HCT116 (cell line): Measurements from ENCODE around the gene CCSER1. TPM values are rescaled to one million over a fixed set of nuclear protein-coding genes. Genes with fewer than 3 reads are reported as not detected.

ENCODE experiments used
- ATAC-seq: fragments of 200-7000 bp; cut with Tn5 transposase; 2 replicates; pipeline ENCODE4 v1.9.1; 2020; ENCODE audit warnings: mild to moderate bottlenecking, moderate library complexity
- BruUV-seq: library from RNA; stranded (reverse); fragments of 400-500 nt; replicated peaks from 2 replicates; lab custom pipeline; 2021; lab: Mats Ljungman, UMichigan
- CTCF ChIA-PET: fragments of 300-600 bp; sonication (Branson Sonifier 250); formaldehyde crosslinking; loops from one replicate; lab custom pipeline; 2021; ENCODE audit warnings: antibody characterized with exemption; lab: Charles Lee
- POLR2A ChIA-PET: fragments of 300-600, 350-600 bp; sonication (Branson Sonifier 250); formaldehyde crosslinking; loops from one replicate; lab custom pipeline; 2021; ENCODE audit warnings: antibody characterized with exemption; lab: Charles Lee
- RAD21 ChIA-PET, 2 experiments: fragments of 300-600 bp; sonication (Branson Sonifier 250); formaldehyde crosslinking; loops; one replicate each; lab custom pipeline; 2023; ENCODE audit warnings: low total read pairs in 2 of 2; ENCODE audit not compliant: uncharacterized antibody in 2 of 2, unreplicated experiment in 2 of 2, low non-redundant PET in 1 of 2; lab: Charles Lee
- DNase-seq: peaks from one replicate; pipeline ENCODE4 v3.0.0-alpha.2; 2010; ENCODE audit warnings: low read depth, low spot score
- H2AFZ ChIP-seq: fragments of 200-600 bp; shearing (Covaris generic), sonication (generic); 2 replicates; pipeline ENCODE4 v1.6.1; 2017; ENCODE audit warnings: low read depth, mixed run types, mixed read lengths, antibody characterized with exemption, low read length; ENCODE audit not compliant: poor library complexity, severe bottlenecking
- H3K27ac ChIP-seq: 2 replicates; pipeline ENCODE4 v1.5.1; 2012; ENCODE audit warnings: low read depth, low read length
- H3K27me3 ChIP-seq: fragments of 200-600 bp; sonication (generic); 2 replicates; pipeline ENCODE4 v1.6.1; 2016; ENCODE audit warnings: mixed run types, low read length, mixed read lengths; ENCODE audit not compliant: insufficient read depth
- H3K36me3 ChIP-seq, 2 experiments: fragments of 200-500 bp in 1 of 2; fragments of 200-600 bp in 1 of 2; sonication (Bioruptor generic) in 1 of 2; sonication (generic) in 1 of 2; 2 replicates each; pipeline versions ENCODE4 v1.5.1 to v1.6.1; 2014 to 2016; ENCODE audit warnings: low read length in 2 of 2, inconsistent platforms in 1 of 2, mixed read lengths in 1 of 2, mixed run types in 1 of 2; ENCODE audit not compliant: insufficient read depth in 2 of 2, control insufficient read depth in 1 of 2
- H3K4me1 ChIP-seq, 2 experiments: fragments of 200-600 bp in 1 of 2; sonication (generic) in 1 of 2; 2 replicates each; pipeline versions ENCODE4 v1.5.1 to v1.6.1; 2012 to 2017; ENCODE audit warnings: low read length in 2 of 2, inconsistent platforms in 1 of 2, mild to moderate bottlenecking in 1 of 2, mixed read lengths in 1 of 2, mixed run types in 1 of 2, moderate library complexity in 1 of 2; ENCODE audit not compliant: insufficient read depth in 2 of 2, control insufficient read depth in 1 of 2
- H3K4me2 ChIP-seq: fragments of 200-600 bp; sonication (generic); 2 replicates; pipeline ENCODE4 v1.6.1; 2017; ENCODE audit warnings: mixed run types, low read length, mixed read lengths
- H3K4me3 ChIP-seq, 2 experiments: fragments of 200-600 bp in 1 of 2; sonication (generic) in 1 of 2; replicated peaks in 1 of 2; 2 replicates each; pipeline ENCODE4 v1.5.1; 2011 to 2016; ENCODE audit warnings: low read length in 2 of 2, control low read depth in 1 of 2, low read depth in 1 of 2, mild to moderate bottlenecking in 1 of 2, mixed read lengths in 1 of 2, mixed run types in 1 of 2
- H3K79me2 ChIP-seq: fragments of 200-600 bp; sonication (generic); 2 replicates; pipeline ENCODE4 v1.6.1; 2017; ENCODE audit warnings: mild to moderate bottlenecking, mixed run types, low read length, moderate library complexity, mixed read lengths; ENCODE audit not compliant: insufficient read depth
- H3K9ac ChIP-seq: fragments of 200-600 bp; sonication (generic); 2 replicates; pipeline ENCODE4 v1.6.1; 2016; ENCODE audit warnings: low read length, mixed read lengths
- H3K9me2 ChIP-seq: fragments of 200-600 bp; sonication (generic), shearing (Covaris generic); 2 replicates; pipeline ENCODE4 v1.6.1; 2017; ENCODE audit warnings: mixed run types, mild to moderate bottlenecking, moderate library complexity; ENCODE audit not compliant: insufficient read depth
- H3K9me3 ChIP-seq, 2 experiments: fragments of 200-500 bp in 1 of 2; fragments of 200-600 bp in 1 of 2; sonication (Bioruptor generic) in 1 of 2; sonication (generic) in 1 of 2; 2 replicates each; pipeline ENCODE4 v1.6.1; 2014 to 2017; ENCODE audit warnings: low read length in 2 of 2, mixed read lengths in 2 of 2, inconsistent platforms in 1 of 2, low read depth in 1 of 2, mild to moderate bottlenecking in 1 of 2, mixed run types in 1 of 2, moderate library complexity in 1 of 2; ENCODE audit not compliant: control insufficient read depth in 1 of 2, insufficient read depth in 1 of 2
- H4K20me1 ChIP-seq: fragments of 200-600 bp; sonication (generic), shearing (Covaris generic); 2 replicates; pipeline ENCODE4 v1.6.1; 2017; ENCODE audit warnings: mixed run types, mild to moderate bottlenecking, moderate library complexity; ENCODE audit not compliant: insufficient read depth
- CEBPB ChIP-seq: IDR thresholded peaks from 2 replicates; pipeline ENCODE4 v1.6.1; 2012; ENCODE audit warnings: low read depth
- JUND ChIP-seq: IDR thresholded peaks from 2 replicates; pipeline ENCODE4 v1.6.1; 2012
- RAD21 ChIP-seq: IDR thresholded peaks from 2 replicates; pipeline ENCODE4 v1.6.1; 2012; ENCODE audit warnings: low read depth, mild to moderate bottlenecking
- SRF ChIP-seq: IDR thresholded peaks from 2 replicates; pipeline ENCODE4 v1.6.1; 2012; ENCODE audit warnings: low read depth
- TCF7L2 ChIP-seq: IDR thresholded peaks from 2 replicates; pipeline ENCODE4 v1.7.0; 2011; ENCODE audit warnings: borderline replicate concordance, inconsistent platforms; ENCODE audit not compliant: insufficient read depth, insufficient read length; ENCODE audit errors: extremely low read depth
- YY1 ChIP-seq: IDR thresholded peaks from 2 replicates; pipeline ENCODE4 v1.6.1; 2011; ENCODE audit warnings: low read length, low read depth, moderate library complexity, mild to moderate bottlenecking; ENCODE audit not compliant: insufficient replicate concordance; ENCODE audit errors: extremely low read depth
- ZNF274 ChIP-seq: fragments of 200-500 bp; sonication (Bioruptor generic); IDR thresholded peaks from 2 replicates; pipeline ENCODE4 v1.6.1; 2014; ENCODE audit warnings: mild to moderate bottlenecking, low read depth, low read length, inconsistent platforms
- intact Hi-C: fragments of 100-400 bp; cut with micrococcal nuclease; formaldehyde crosslinking; loops from 2 replicates; pipeline ENCODE4 v1.10.0; 2022
- total RNA-seq: library from RNA; stranded (reverse); gene quantifications from one replicate; pipeline ENCODE4 v1.2.1, GENCODE V29; 2021; ENCODE audit not compliant: unreplicated experiment
- TF ChIP-seq, protein P1 (sequence below): IDR thresholded peaks from 2 replicates; pipeline ENCODE4 v1.6.1; 2011; ENCODE audit warnings: mild to moderate bottlenecking, low read length, moderate library complexity; ENCODE audit not compliant: insufficient replicate concordance; ENCODE audit errors: extremely low read depth
- TF ChIP-seq, protein P2 (sequence below): IDR thresholded peaks from 2 replicates; pipeline ENCODE4 v1.6.1; 2012; ENCODE audit warnings: low read depth
- TF ChIP-seq, protein P3 (sequence below), 3 experiments: fragments of 200-600 bp in 1 of 3; sonication (generic) in 1 of 3; IDR thresholded peaks in 2 of 3; conservative IDR thresholded peaks in 1 of 3; 2 replicates each; pipeline ENCODE4 v1.5.1; 2012 to 2017; ENCODE audit warnings: low read depth in 2 of 3, low read length in 2 of 3, antibody characterized with exemption in 1 of 3, borderline replicate concordance in 1 of 3, control low read depth in 1 of 3, mild to moderate bottlenecking in 1 of 3, mixed read lengths in 1 of 3, mixed run types in 1 of 3, moderate library complexity in 1 of 3; ENCODE audit not compliant: insufficient read depth in 1 of 3

Gene CCSER1
- total RNA-seq, 1 experiment from 2014 or later = 6.7 TPM

DNA sequence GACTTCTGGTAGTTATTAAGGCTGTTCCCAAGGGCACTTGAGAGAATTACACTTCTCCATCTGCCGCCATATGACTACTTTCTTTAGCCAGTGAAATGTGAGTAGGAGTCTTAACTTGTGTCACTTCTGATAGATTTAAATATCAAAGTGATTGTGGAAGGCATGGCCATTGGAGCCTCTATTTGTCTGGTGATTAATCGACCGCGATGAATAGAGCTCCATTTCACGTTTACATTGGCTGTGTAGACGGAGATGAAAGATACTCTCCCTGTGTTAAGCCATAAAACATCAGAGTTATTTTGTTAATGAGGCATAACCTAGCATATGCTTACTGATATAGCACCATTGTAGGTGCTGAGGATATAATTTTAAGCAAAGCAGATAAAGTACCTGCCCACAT is 852.4 kb downstream of the CCSER1 start:
- H3K27me3 ChIP-seq = no peaks in the 10 kb centered on the region
- no peak overlapping the region for H3K27ac ChIP-seq
- no peaks in the 10 kb centered on the region for H4K20me1 ChIP-seq
- no peak overlapping the region for H3K9ac ChIP-seq
- peaks cover 3% of the 10 kb centered on the region; the same call in 1 of the 2 replicates for H3K9me2 ChIP-seq
- no peak overlapping the region for H3K4me3 ChIP-seq
- TF ChIP-seq JUND (no peak), YY1 (no peak), TCF7L2 (no peak), CEBPB (no peak), RAD21 (no peak), SRF (no peak), ZNF274 (no peak)
- TF ChIP-seq, protein P1, sequence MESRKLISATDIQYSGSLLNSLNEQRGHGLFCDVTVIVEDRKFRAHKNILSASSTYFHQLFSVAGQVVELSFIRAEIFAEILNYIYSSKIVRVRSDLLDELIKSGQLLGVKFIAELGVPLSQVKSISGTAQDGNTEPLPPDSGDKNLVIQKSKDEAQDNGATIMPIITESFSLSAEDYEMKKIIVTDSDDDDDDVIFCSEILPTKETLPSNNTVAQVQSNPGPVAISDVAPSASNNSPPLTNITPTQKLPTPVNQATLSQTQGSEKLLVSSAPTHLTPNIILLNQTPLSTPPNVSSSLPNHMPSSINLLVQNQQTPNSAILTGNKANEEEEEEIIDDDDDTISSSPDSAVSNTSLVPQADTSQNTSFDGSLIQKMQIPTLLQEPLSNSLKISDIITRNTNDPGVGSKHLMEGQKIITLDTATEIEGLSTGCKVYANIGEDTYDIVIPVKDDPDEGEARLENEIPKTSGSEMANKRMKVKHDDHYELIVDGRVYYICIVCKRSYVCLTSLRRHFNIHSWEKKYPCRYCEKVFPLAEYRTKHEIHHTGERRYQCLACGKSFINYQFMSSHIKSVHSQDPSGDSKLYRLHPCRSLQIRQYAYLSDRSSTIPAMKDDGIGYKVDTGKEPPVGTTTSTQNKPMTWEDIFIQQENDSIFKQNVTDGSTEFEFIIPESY = no peak
- TF ChIP-seq, protein P2, sequence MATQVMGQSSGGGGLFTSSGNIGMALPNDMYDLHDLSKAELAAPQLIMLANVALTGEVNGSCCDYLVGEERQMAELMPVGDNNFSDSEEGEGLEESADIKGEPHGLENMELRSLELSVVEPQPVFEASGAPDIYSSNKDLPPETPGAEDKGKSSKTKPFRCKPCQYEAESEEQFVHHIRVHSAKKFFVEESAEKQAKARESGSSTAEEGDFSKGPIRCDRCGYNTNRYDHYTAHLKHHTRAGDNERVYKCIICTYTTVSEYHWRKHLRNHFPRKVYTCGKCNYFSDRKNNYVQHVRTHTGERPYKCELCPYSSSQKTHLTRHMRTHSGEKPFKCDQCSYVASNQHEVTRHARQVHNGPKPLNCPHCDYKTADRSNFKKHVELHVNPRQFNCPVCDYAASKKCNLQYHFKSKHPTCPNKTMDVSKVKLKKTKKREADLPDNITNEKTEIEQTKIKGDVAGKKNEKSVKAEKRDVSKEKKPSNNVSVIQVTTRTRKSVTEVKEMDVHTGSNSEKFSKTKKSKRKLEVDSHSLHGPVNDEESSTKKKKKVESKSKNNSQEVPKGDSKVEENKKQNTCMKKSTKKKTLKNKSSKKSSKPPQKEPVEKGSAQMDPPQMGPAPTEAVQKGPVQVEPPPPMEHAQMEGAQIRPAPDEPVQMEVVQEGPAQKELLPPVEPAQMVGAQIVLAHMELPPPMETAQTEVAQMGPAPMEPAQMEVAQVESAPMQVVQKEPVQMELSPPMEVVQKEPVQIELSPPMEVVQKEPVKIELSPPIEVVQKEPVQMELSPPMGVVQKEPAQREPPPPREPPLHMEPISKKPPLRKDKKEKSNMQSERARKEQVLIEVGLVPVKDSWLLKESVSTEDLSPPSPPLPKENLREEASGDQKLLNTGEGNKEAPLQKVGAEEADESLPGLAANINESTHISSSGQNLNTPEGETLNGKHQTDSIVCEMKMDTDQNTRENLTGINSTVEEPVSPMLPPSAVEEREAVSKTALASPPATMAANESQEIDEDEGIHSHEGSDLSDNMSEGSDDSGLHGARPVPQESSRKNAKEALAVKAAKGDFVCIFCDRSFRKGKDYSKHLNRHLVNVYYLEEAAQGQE = no peak
- TF ChIP-seq, protein P3, sequence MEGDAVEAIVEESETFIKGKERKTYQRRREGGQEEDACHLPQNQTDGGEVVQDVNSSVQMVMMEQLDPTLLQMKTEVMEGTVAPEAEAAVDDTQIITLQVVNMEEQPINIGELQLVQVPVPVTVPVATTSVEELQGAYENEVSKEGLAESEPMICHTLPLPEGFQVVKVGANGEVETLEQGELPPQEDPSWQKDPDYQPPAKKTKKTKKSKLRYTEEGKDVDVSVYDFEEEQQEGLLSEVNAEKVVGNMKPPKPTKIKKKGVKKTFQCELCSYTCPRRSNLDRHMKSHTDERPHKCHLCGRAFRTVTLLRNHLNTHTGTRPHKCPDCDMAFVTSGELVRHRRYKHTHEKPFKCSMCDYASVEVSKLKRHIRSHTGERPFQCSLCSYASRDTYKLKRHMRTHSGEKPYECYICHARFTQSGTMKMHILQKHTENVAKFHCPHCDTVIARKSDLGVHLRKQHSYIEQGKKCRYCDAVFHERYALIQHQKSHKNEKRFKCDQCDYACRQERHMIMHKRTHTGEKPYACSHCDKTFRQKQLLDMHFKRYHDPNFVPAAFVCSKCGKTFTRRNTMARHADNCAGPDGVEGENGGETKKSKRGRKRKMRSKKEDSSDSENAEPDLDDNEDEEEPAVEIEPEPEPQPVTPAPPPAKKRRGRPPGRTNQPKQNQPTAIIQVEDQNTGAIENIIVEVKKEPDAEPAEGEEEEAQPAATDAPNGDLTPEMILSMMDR (IDR thresholded peaks at IDR 0.05 in 2 of 3, conservative IDR thresholded peaks at IDR 0.05 in 1 of 3; ENCODE audit: borderline replicate concordance in 1 of 3, insufficient read depth in 1 of 3, low read depth in 2 of 3, low read length in 2 of 3) = no peak
- no TSS peak for BruUV-seq
- no peak overlapping the region for H3K4me2 ChIP-seq
- no peaks in the 10 kb centered on the region for H3K4me1 ChIP-seq
- no peak for ATAC-seq
- no peaks in the 10 kb centered on the region for H3K36me3 ChIP-seq
- CTCF ChIA-PET = no interaction called here
- no peaks in the 10 kb centered on the region; the same call in 1 of the 2 replicates for H3K79me2 ChIP-seq
- H2AFZ ChIP-seq = no peak overlapping the region
- no peaks in the 10 kb centered on the region for H3K9me3 ChIP-seq
- intact Hi-C loops = no loop called here
- DNase-seq = no peak
- POLR2A ChIA-PET = no interaction called here
- RAD21 ChIA-PET = no interaction called here
